RWPE2 (cell line): ENCODE data around the gene LMO7.

Source experiments
- ATAC-seq: fragments of 200-7000 bp; cut with Tn5 transposase; 3 replicates; pipeline ENCODE4 v1.9.1; 2021; ENCODE audit warnings: low read depth
- DNase-seq: peaks from one replicate; pipeline ENCODE4 v3.0.0-alpha.2; 2020; ENCODE audit warnings: low spot score
- H3K27ac ChIP-seq: fragments of 450-650 bp; 2 replicates; pipeline ENCODE4 v1.5.1; 2017; ENCODE audit warnings: mild to moderate bottlenecking; ENCODE audit not compliant: poor library complexity, severe bottlenecking
- H3K27me3 ChIP-seq: fragments of 250-450 bp; sonication (Bioruptor Pico); 2 replicates; pipeline ENCODE4 v1.5.1; 2021; ENCODE audit warnings: mild to moderate bottlenecking, moderate library complexity; ENCODE audit not compliant: insufficient read depth, poor library complexity, severe bottlenecking
- H3K36me3 ChIP-seq: fragments of 250-450 bp; sonication (Bioruptor Pico); 2 replicates; pipeline ENCODE4 v1.5.1; 2020; ENCODE audit warnings: low read depth, mild to moderate bottlenecking, moderate library complexity
- H3K4me1 ChIP-seq: fragments of 250-450 bp; sonication (Bioruptor Pico); 2 replicates; pipeline ENCODE4 v1.5.1; 2021; ENCODE audit warnings: mild to moderate bottlenecking, moderate library complexity; ENCODE audit not compliant: insufficient read depth, poor library complexity, severe bottlenecking
- H3K4me3 ChIP-seq: fragments of 250-450 bp; sonication (Bioruptor Pico); 2 replicates; pipeline ENCODE4 v1.5.1; 2021; ENCODE audit warnings: mild to moderate bottlenecking, moderate library complexity; ENCODE audit not compliant: severe bottlenecking
- H3K9me3 ChIP-seq: fragments of 250-450 bp; sonication (Bioruptor Pico); 2 replicates; pipeline ENCODE4 v1.5.1; 2021; ENCODE audit warnings: mild to moderate bottlenecking, moderate library complexity; ENCODE audit not compliant: severe bottlenecking
- CTCF ChIP-seq: fragments of 450-650 bp; IDR thresholded peaks from one replicate; pipeline ENCODE4 v1.5.1; 2017; ENCODE audit warnings: mild to moderate bottlenecking, moderate library complexity; ENCODE audit not compliant: poor library complexity, severe bottlenecking

LMO7 gene

GRCh38 chr13:75836441-75836840 is 200.3 kb downstream of the LMO7 start:
- Histone ChIP-seq H3K9me3 (no peaks in the 10 kb centered on the region), H3K27ac (no peak overlapping the region), H3K27me3 (no peaks in the 10 kb centered on the region), H3K36me3 (no peaks in the 10 kb centered on the region), H3K4me1 (no peaks in the 10 kb centered on the region), H3K4me3 (no peak overlapping the region)
- TF ChIP-seq CTCF = no peak
- ATAC-seq (no peak), DNase-seq (no peak)

- H3K27me3 ChIP-seq = no peaks in the 10 kb centered on the region
- H3K4me1 ChIP-seq = no peaks in the 10 kb centered on the region
- ATAC-seq = no peak
- no peak overlapping the region for H3K4me3 ChIP-seq
- peaks cover 4% of the 10 kb centered on the region; the same call in 1 of the 2 replicates for H3K36me3 ChIP-seq
- no peak for TF ChIP-seq CTCF
- no peak for DNase-seq
- H3K9me3 ChIP-seq = no peaks in the 10 kb centered on the region
- no peak overlapping the region for H3K27ac ChIP-seq
Observed at GRCh38 chr13:75838366-75839005, 202.4 kb downstream of the LMO7 start.

DNA sequence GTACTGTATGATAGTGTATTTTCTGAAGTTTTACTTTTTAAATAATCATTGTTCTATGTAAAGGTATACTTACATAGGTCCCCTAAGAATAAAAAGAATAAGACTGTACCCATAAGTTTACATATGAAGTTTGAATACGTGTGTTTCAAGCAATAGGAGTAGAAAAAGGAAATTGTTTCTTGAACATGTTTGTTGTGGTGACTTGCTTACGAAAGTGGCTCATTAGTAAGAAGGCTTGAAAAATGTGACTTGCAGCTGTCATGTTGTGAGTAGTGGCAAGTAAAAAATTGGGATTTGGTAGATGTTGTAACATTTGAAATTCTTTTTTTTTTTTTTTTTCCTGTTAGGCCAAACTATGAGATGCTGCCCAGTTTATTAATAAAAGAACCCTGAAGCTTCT is 203.3 kb downstream of the LMO7 start:
- H3K36me3 ChIP-seq = peaks cover 4% of the 10 kb centered on the region; the same call in 1 of the 2 replicates

GRCh38 chr13:75841905-75842304 is 205.8 kb downstream of the LMO7 start:
- H3K27me3 ChIP-seq = no peaks in the 10 kb centered on the region
- H3K36me3 ChIP-seq = peaks cover 4% of the 10 kb centered on the region; the same call in 1 of the 2 replicates
- ATAC-seq (no peak), DNase-seq (no peak)
- no peak overlapping the region for H3K27ac ChIP-seq
- no peak overlapping the region for H3K4me3 ChIP-seq
- H3K4me1 ChIP-seq = no peaks in the 10 kb centered on the region
- no peaks in the 10 kb centered on the region for H3K9me3 ChIP-seq
- no peak for TF ChIP-seq CTCF

More for the DNA sequence above, 203.3 kb downstream of the LMO7 start:
- DNase-seq (no peak), ATAC-seq (no peak)
- Histone ChIP-seq H3K4me1 (no peaks in the 10 kb centered on the region), H3K27me3 (no peaks in the 10 kb centered on the region), H3K4me3 (no peak overlapping the region), H3K27ac (no peak overlapping the region), H3K9me3 (no peaks in the 10 kb centered on the region)
- no peak for TF ChIP-seq CTCF

DNA sequence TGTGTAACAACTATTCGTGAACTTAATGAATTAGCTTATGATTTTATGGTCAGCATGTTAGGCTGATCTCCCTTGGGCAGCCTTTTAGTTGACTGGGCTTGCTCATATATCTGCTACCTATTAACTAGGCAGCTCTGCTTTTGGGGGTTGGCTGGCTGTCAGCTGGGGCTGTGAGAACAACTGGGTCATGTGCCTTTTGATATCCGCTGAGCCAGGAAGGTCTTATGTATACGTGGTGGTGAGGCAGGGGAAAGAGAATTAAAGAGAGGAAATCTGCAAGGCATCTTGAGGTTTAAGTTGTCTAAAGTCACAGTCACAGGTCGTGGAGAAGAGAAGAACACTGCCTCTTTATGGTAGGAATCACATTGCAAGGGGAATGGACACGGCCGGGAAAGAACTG is 206.9 kb downstream of the LMO7 start:
- Histone ChIP-seq H3K27ac (no peak overlapping the region), H3K27me3 (no peaks in the 10 kb centered on the region), H3K4me1 (no peaks in the 10 kb centered on the region), H3K36me3 (peaks cover 4% of the 10 kb centered on the region; the same call in 1 of the 2 replicates), H3K9me3 (no peaks in the 10 kb centered on the region), H3K4me3 (no peak overlapping the region)
- ATAC-seq (no peak), DNase-seq (no peak)
- TF ChIP-seq CTCF = no peak
